Panc1 (cell line): ENCODE results near the gene DCDC2. TPM values are rescaled to one million over a fixed set of nuclear protein-coding genes. Genes with fewer than 3 reads are reported as not detected.
"Not testable (repeated sequence)": the region's sequence is repeated elsewhere in the genome, so short reads cannot be mapped to it uniquely, and the experiment has no call there.

Source experiments
- ATAC-seq: fragments of 200-7000 bp; cut with Tn5 transposase; 2 replicates; pipeline ENCODE4 v1.9.1; 2020; ENCODE audit warnings: mild to moderate bottlenecking, moderate library complexity
- BruUV-seq: library from RNA; stranded (reverse); fragments of 400-500 nt; replicated peaks from 2 replicates; lab custom pipeline; 2021; lab: Mats Ljungman, UMichigan
- CTCF ChIA-PET: fragments of 300-600 bp; sonication (Branson Sonifier 250); formaldehyde crosslinking; loops from one replicate; lab custom pipeline; 2022; ENCODE audit warnings: antibody characterized with exemption; lab: Charles Lee
- POLR2A ChIA-PET: fragments of 300-600 bp; sonication (Branson Sonifier 250); formaldehyde crosslinking; loops from one replicate; lab custom pipeline; 2022; ENCODE audit warnings: antibody characterized with exemption; lab: Charles Lee
- DNase-seq: peaks from one replicate; pipeline ENCODE4 v3.0.0-alpha.2; 2010; ENCODE audit warnings: low read depth, low spot score
- H3K27ac ChIP-seq: 2 replicates; pipeline ENCODE4 v1.5.1; 2011; ENCODE audit warnings: mild to moderate bottlenecking, low read length, inconsistent platforms
- H3K27me3 ChIP-seq: fragments of 200-500 bp; sonication (Bioruptor generic); 2 replicates; pipeline ENCODE4 v1.6.0; 2014; ENCODE audit warnings: low read length, inconsistent platforms; ENCODE audit not compliant: control insufficient read depth, insufficient read depth
- H3K36me3 ChIP-seq: fragments of 200-500 bp; sonication (Bioruptor generic); 2 replicates; pipeline ENCODE4 v1.5.1; 2014; ENCODE audit warnings: inconsistent platforms, mild to moderate bottlenecking, low read length, moderate library complexity; ENCODE audit not compliant: control insufficient read depth, insufficient read depth
- H3K4me1 ChIP-seq: 2 replicates; pipeline ENCODE4 v1.5.1; 2011; ENCODE audit warnings: inconsistent platforms, mild to moderate bottlenecking, low read length, moderate library complexity; ENCODE audit not compliant: control insufficient read depth, insufficient read depth
- H3K4me3 ChIP-seq, 2 experiments: 2 replicates each; pipeline ENCODE4 v1.5.1; 2011 to 2012; ENCODE audit warnings: low read depth in 2 of 2, low read length in 2 of 2, mild to moderate bottlenecking in 2 of 2, inconsistent platforms in 1 of 2, moderate library complexity in 1 of 2
- H3K9me3 ChIP-seq: fragments of 200-500 bp; sonication (Bioruptor generic); 2 replicates; pipeline ENCODE4 v1.5.1; 2014; ENCODE audit warnings: low read depth, mild to moderate bottlenecking, inconsistent platforms, low read length, moderate library complexity; ENCODE audit not compliant: control insufficient read depth, insufficient read depth
- POLR2AphosphoS5 ChIP-seq: IDR thresholded peaks from 2 replicates; pipeline ENCODE4 v1.6.1; 2012; ENCODE audit warnings: mild to moderate bottlenecking, low read depth, low read length, moderate library complexity
- SIN3A ChIP-seq: IDR thresholded peaks from 2 replicates; pipeline ENCODE4 v1.6.1; 2012; ENCODE audit warnings: low read depth, mild to moderate bottlenecking, low read length, moderate library complexity, borderline replicate concordance; ENCODE audit not compliant: insufficient read depth
- TCF7L2 ChIP-seq: IDR thresholded peaks from 2 replicates; pipeline ENCODE4 v1.6.1; 2011; ENCODE audit warnings: mild to moderate bottlenecking, low read depth, low read length, inconsistent platforms
- in situ Hi-C: cut with HindIII; loops from 2 replicates; pipeline ENCODE4 v1.10.0; 2016; ENCODE audit warnings: low sequenced_read_pairs, low pct_unique_long_range_greater_than_20kb
- intact Hi-C: fragments of 100-400 bp; cut with micrococcal nuclease; formaldehyde crosslinking; loops from one replicate; pipeline ENCODE4 v1.10.0; 2022; ENCODE audit not compliant: unreplicated experiment
- total RNA-seq: library from RNA; stranded (reverse); gene quantifications from one replicate; pipeline ENCODE4 v1.2.1, GENCODE V29; 2021; ENCODE audit not compliant: unreplicated experiment
- TF ChIP-seq, protein P1 (sequence below), 2 experiments: IDR thresholded peaks; 2 replicates each; pipeline ENCODE4 v1.6.1; 2011 to 2012; ENCODE audit warnings: low read depth in 2 of 2, control low read depth in 1 of 2, low read length in 1 of 2, mild to moderate bottlenecking in 1 of 2, moderate library complexity in 1 of 2; ENCODE audit not compliant: insufficient read depth in 1 of 2
- TF ChIP-seq, protein P2 (sequence below): fragments of 450-650 bp; IDR thresholded peaks from 2 replicates; pipeline ENCODE4 v1.5.1; 2017; ENCODE audit warnings: mild to moderate bottlenecking

Gene DCDC2
- total RNA-seq, 1 experiment from 2014 or later: 0.15 TPM

DNA sequence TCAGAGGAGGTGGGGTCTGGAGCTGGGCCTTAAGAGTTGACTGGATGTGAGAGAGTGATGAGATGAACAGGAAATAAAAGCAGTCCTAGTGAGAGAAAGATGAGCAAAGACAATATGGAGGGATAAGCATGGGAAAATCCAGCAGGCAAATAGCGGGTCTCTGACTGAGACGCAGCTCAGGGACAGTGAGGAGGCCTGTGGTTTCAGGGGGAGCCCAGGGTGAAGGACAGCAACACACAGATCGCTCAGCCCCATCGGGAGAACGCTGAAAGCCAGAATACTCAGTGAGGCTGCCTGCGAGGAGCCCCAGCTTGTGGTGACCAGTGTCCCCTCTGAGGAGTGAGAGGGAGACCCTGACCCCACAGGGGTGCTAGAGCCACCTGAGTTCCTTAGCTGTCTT, 16.8 kb upstream of the DCDC2 start:
- no peak overlapping the region for H3K4me3 ChIP-seq
- H3K27me3 ChIP-seq: no peaks in the 10 kb centered on the region
- TF ChIP-seq TCF7L2 (no peak), SIN3A (no peak), POLR2AphosphoS5 (no peak)
- TF ChIP-seq, protein P1, sequence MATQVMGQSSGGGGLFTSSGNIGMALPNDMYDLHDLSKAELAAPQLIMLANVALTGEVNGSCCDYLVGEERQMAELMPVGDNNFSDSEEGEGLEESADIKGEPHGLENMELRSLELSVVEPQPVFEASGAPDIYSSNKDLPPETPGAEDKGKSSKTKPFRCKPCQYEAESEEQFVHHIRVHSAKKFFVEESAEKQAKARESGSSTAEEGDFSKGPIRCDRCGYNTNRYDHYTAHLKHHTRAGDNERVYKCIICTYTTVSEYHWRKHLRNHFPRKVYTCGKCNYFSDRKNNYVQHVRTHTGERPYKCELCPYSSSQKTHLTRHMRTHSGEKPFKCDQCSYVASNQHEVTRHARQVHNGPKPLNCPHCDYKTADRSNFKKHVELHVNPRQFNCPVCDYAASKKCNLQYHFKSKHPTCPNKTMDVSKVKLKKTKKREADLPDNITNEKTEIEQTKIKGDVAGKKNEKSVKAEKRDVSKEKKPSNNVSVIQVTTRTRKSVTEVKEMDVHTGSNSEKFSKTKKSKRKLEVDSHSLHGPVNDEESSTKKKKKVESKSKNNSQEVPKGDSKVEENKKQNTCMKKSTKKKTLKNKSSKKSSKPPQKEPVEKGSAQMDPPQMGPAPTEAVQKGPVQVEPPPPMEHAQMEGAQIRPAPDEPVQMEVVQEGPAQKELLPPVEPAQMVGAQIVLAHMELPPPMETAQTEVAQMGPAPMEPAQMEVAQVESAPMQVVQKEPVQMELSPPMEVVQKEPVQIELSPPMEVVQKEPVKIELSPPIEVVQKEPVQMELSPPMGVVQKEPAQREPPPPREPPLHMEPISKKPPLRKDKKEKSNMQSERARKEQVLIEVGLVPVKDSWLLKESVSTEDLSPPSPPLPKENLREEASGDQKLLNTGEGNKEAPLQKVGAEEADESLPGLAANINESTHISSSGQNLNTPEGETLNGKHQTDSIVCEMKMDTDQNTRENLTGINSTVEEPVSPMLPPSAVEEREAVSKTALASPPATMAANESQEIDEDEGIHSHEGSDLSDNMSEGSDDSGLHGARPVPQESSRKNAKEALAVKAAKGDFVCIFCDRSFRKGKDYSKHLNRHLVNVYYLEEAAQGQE (IDR thresholded peaks at IDR 0.05; ENCODE audit: insufficient read depth in 1 of 2, low read depth in 2 of 2, low read length in 1 of 2): no peak
- TF ChIP-seq, protein P2, sequence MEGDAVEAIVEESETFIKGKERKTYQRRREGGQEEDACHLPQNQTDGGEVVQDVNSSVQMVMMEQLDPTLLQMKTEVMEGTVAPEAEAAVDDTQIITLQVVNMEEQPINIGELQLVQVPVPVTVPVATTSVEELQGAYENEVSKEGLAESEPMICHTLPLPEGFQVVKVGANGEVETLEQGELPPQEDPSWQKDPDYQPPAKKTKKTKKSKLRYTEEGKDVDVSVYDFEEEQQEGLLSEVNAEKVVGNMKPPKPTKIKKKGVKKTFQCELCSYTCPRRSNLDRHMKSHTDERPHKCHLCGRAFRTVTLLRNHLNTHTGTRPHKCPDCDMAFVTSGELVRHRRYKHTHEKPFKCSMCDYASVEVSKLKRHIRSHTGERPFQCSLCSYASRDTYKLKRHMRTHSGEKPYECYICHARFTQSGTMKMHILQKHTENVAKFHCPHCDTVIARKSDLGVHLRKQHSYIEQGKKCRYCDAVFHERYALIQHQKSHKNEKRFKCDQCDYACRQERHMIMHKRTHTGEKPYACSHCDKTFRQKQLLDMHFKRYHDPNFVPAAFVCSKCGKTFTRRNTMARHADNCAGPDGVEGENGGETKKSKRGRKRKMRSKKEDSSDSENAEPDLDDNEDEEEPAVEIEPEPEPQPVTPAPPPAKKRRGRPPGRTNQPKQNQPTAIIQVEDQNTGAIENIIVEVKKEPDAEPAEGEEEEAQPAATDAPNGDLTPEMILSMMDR: no peak
- H3K27ac ChIP-seq: no peak overlapping the region
- POLR2A ChIA-PET: no interaction called here
- no peaks in the 10 kb centered on the region for H3K4me1 ChIP-seq
- no peaks in the 10 kb centered on the region for H3K9me3 ChIP-seq
- BruUV-seq: no TSS peak
- DNase-seq (no peak), ATAC-seq (no peak)
- H3K36me3 ChIP-seq: no peaks in the 10 kb centered on the region
- CTCF ChIA-PET: interaction anchor here (0.6 kb wide), 1 partner anchor 14 kb away, joined by 3 read pairs; no protein-coding TSS in a partner anchor
- in situ Hi-C loops: no loop called here
- intact Hi-C loops: no loop called here

DNA sequence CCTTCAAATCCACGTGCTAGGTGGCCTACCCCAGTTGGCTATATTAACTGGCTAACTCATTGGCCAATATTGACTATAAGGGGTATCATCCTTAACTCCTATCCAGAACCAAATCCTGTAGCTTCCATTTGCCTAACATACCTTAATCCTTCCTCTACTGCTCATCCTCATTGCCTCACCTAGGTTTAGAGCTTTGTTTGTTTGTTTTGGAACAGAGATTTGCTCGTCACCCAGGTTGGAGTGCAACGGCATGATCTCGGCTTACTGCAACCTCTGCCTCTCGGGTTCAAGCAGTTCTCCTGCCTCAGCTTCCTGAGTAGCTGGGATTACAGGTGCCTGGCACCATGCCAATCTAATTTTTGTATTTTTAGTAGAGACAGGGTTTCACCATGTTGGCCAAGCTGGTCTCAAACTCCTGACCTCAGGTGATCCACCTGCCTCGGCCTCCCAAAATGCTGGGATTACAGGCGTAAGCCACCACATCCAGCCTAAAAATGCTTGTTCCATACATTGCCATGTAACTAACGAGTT, 7.3 kb upstream of the DCDC2 start:
- H3K27ac ChIP-seq, in situ Hi-C loops, DNase-seq, BruUV-seq, ATAC-seq, H3K9me3 ChIP-seq, intact Hi-C loops, H3K36me3 ChIP-seq, H3K27me3 ChIP-seq, H3K4me1 ChIP-seq, H3K4me3 ChIP-seq, POLR2A ChIA-PET: not testable (repeated sequence)
- CTCF ChIA-PET: interaction anchor here (0.5 kb wide), 1 partner anchor 434 kb away, joined by 3 read pairs; no protein-coding TSS in a partner anchor

DNA sequence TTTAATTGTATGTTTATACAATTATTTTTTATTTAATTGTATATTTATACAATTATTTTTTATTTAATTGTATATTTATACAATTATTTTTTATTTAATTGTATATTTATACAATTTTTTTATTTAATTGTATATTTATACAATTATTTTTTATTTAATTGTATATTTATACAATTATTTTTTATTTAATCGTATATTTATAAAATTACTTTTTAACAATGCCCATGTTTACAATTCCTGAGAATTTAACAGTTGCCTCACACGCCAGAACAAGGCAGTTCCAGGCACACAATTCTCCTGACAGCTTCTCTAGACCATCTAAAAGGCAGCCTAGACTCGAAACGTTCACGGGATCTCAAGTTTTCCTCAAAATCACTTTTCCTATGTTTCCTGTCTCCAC, 4.5 kb upstream of the DCDC2 start:
- BruUV-seq, H3K4me1 ChIP-seq, H3K9me3 ChIP-seq, H3K27ac ChIP-seq, H3K27me3 ChIP-seq, in situ Hi-C loops, intact Hi-C loops, ATAC-seq, H3K36me3 ChIP-seq, H3K4me3 ChIP-seq, POLR2A ChIA-PET, DNase-seq: not testable (repeated sequence)
- CTCF ChIA-PET: interaction anchor here (1.1 kb wide), 1 partner anchor 79 kb away, joined by 4 read pairs; no protein-coding TSS in a partner anchor
